SK-N-MC (cell line): ENCODE results near the gene TAF7.

Experiments used
- EZH2 ChIP-seq: fragments of 200-600 bp; sonication (generic); IDR thresholded peaks from one replicate; pipeline ENCODE4 v1.6.1; 2017; ENCODE audit warnings: antibody characterized with exemption
- FOXP2 ChIP-seq: optimal IDR thresholded peaks from 2 replicates; pipeline ENCODE3; 2011; ENCODE audit warnings: mild to moderate bottlenecking, moderate library complexity; ENCODE audit not compliant: insufficient read depth; ENCODE audit errors: extremely low read length, control extremely low read depth
- POLR2AphosphoS5 ChIP-seq: IDR thresholded peaks from 2 replicates; pipeline ENCODE4 v1.6.1; 2012; ENCODE audit warnings: mild to moderate bottlenecking, low read depth, low read length, borderline replicate concordance

GRCh38 chr5:141338538-141339306, 18.1 kb upstream of the TAF7 start, which contains the start of gene PCDHGA2:
- TF ChIP-seq POLR2AphosphoS5 (no peak), EZH2 (no peak), FOXP2 (no peak)
